Activated B cell treated with CpG ODN at 0.5 μM for 24 hours (primary cell): ENCODE measurements around the gene KERA. TPM values are rescaled to one million over a fixed set of nuclear protein-coding genes. Genes with fewer than 3 reads are reported as not detected.
"Not testable (repeated sequence)": the region's sequence is repeated elsewhere in the genome, so short reads cannot be mapped to it uniquely, and the experiment has no call there.

Experiments used
- ATAC-seq: fragments of 200-7000 bp; cut with Tn5 transposase; one replicate; pipeline ENCODE4 v1.10.0; 2021; ENCODE audit warnings: low read depth, mild to moderate bottlenecking, moderate library complexity
- CTCF ChIA-PET: fragments of 350-600 bp; sonication (Branson Sonifier 250); formaldehyde crosslinking; loops from one replicate; lab custom pipeline; 2021; ENCODE audit warnings: antibody characterized with exemption; lab: Charles Lee
- POLR2A ChIA-PET: fragments of 350-600 bp; sonication (Branson Sonifier 250); formaldehyde crosslinking; loops from one replicate; lab custom pipeline; 2021; ENCODE audit warnings: antibody characterized with exemption; lab: Charles Lee
- DNase-seq: peaks from one replicate; pipeline ENCODE4 v3.0.0; 2022
- H3K27ac Mint-ChIP-seq: one replicate; pipeline ENCODE4 v1.8.0; 2020; ENCODE audit warnings: mixed read lengths
- H3K27me3 Mint-ChIP-seq: one replicate; pipeline ENCODE4 v1.8.0; 2021; ENCODE audit warnings: mixed read lengths
- H3K36me3 Mint-ChIP-seq: one replicate; pipeline ENCODE4 v1.8.0; 2021; ENCODE audit warnings: low read depth, mixed read lengths
- H3K4me1 Mint-ChIP-seq: one replicate; pipeline ENCODE4 v1.8.0; 2021; ENCODE audit warnings: mixed read lengths
- H3K4me3 Mint-ChIP-seq: one replicate; pipeline ENCODE4 v1.8.0; 2020; ENCODE audit warnings: mild to moderate bottlenecking, mixed read lengths
- H3K9me3 Mint-ChIP-seq: one replicate; pipeline ENCODE4 v1.8.0; 2020; ENCODE audit warnings: mixed read lengths
- CTCF ChIP-seq: fragments of 200-600 bp; IDR thresholded peaks from one replicate; pipeline ENCODE4 v1.8.0; 2022; ENCODE audit warnings: antibody characterized with exemption, mild to moderate bottlenecking
- intact Hi-C: fragments of 100-400 bp; cut with micrococcal nuclease; formaldehyde crosslinking; loops from one replicate; pipeline ENCODE4 v1.15.1; 2024
- total RNA-seq: library from RNA; stranded (reverse); gene quantifications from 2 replicates; pipeline ENCODE4 v1.2.3, GENCODE V29; 2022

The KERA gene
- total RNA-seq, 1 donor from 2014 or later, result not detected

GRCh38 chr12:91091916-91092715 is 34.3 kb upstream of the KERA start:
- ChIA-PET CTCF (no interaction called here), POLR2A (no interaction called here)
- intact Hi-C loops, result no loop called here
- no peak overlapping the region for H3K27ac Mint-ChIP-seq
- H3K36me3 Mint-ChIP-seq, result no peaks in the 10 kb centered on the region
- no peaks in the 10 kb centered on the region for H3K4me1 Mint-ChIP-seq
- no peaks in the 10 kb centered on the region for H3K27me3 Mint-ChIP-seq
- ATAC-seq, result no peak
- TF ChIP-seq CTCF, result no peak
- no peak overlapping the region for H3K4me3 Mint-ChIP-seq
- peaks cover 13% of the 10 kb centered on the region for H3K9me3 Mint-ChIP-seq
- no peak for DNase-seq

- H3K27ac Mint-ChIP-seq, ATAC-seq, CTCF ChIA-PET, H3K27me3 Mint-ChIP-seq, POLR2A ChIA-PET, H3K4me1 Mint-ChIP-seq, intact Hi-C loops, H3K36me3 Mint-ChIP-seq, DNase-seq, H3K4me3 Mint-ChIP-seq: not testable (repeated sequence)
- peaks cover 13% of the 10 kb centered on the region for H3K9me3 Mint-ChIP-seq
These were observed 32.1 kb upstream of the KERA start for GRCh38 chr12:91089953-91090352.

- Mint-ChIP-seq H3K4me1 (no peaks in the 10 kb centered on the region), H3K36me3 (no peaks in the 10 kb centered on the region), H3K27ac (no peak overlapping the region), H3K9me3 (no peaks in the 10 kb centered on the region), H3K27me3 (no peaks in the 10 kb centered on the region), H3K4me3 (no peak overlapping the region)
- ATAC-seq (no peak), DNase-seq (no peak)
- POLR2A ChIA-PET, result no interaction called here
- CTCF ChIA-PET, result no interaction called here
- no peak for TF ChIP-seq CTCF
- intact Hi-C loops, result no loop called here
These were observed 22.2 kb upstream of the KERA start for GRCh38 chr12:91080041-91080440.

- POLR2A ChIA-PET, result no interaction called here
- no peak for DNase-seq
- Mint-ChIP-seq H3K27me3 (no peaks in the 10 kb centered on the region), H3K27ac (no peak overlapping the region), H3K4me1 (no peaks in the 10 kb centered on the region), H3K9me3 (no peaks in the 10 kb centered on the region), H3K4me3 (no peak overlapping the region), H3K36me3 (no peaks in the 10 kb centered on the region)
- TF ChIP-seq CTCF, result no peak
- CTCF ChIA-PET, result no interaction called here
- no peak for ATAC-seq
- intact Hi-C loops, result no loop called here
These were observed 20.7 kb upstream of the KERA start for GRCh38 chr12:91078501-91078900.

- no peaks in the 10 kb centered on the region for H3K4me1 Mint-ChIP-seq
- ChIA-PET POLR2A (no interaction called here), CTCF (no interaction called here)
- H3K4me3 Mint-ChIP-seq, result no peak overlapping the region
- no peak for TF ChIP-seq CTCF
- DNase-seq, result no peak
- ATAC-seq, result no peak
- H3K27ac Mint-ChIP-seq, result no peak overlapping the region
- H3K36me3 Mint-ChIP-seq, result no peaks in the 10 kb centered on the region
- no peaks in the 10 kb centered on the region for H3K27me3 Mint-ChIP-seq
- intact Hi-C loops, result no loop called here
- no peaks in the 10 kb centered on the region for H3K9me3 Mint-ChIP-seq
These were observed 19.6 kb upstream of the KERA start for GRCh38 chr12:91077228-91077954.
